ENCODE results near the gene CATSPER3. TPM values are rescaled to one million over a fixed set of nuclear protein-coding genes. Genes with fewer than 3 reads are reported as not detected.

CATSPER3 gene
- total and polyA plus RNA-seq, 2 of the 8 experiments (the other 6 are each of a cell fraction or from before 2014, with no cell fraction given), result 0.62 TPM; not detected in 1

GRCh38 chr5:135048930-135049329, 81.2 kb downstream of the CATSPER3 start:
- Histone ChIP-seq H2AK5ac (ENCODE audit: low read depth, low read length) (no peak overlapping the region), H2BK12ac (ENCODE audit: low read depth, low read length) (no peak overlapping the region), H3K4me1 (replicated peaks in 1 of 4; ENCODE audit: control insufficient read depth in 3 of 4, insufficient read depth in 4 of 4, low read length in 3 of 4) (peaks cover 0 to 3% (median 2%) of the 10 kb centered on the region in 4 experiments; a peak in 3 of 7 replicates), H4K91ac (replicated peaks; ENCODE audit: insufficient read length, low read length) (no peak overlapping the region), H4K20me1 (replicated peaks in 1 of 2; ENCODE audit: control insufficient read depth in 1 of 2, insufficient read depth in 2 of 2, low read length in 2 of 2) (peaks cover 0 to 5% of the 10 kb centered on the region in 2 experiments), H2BK120ac (replicated peaks; ENCODE audit: low read depth, low read length) (no peak overlapping the region), H3K27ac (ENCODE audit: low read depth, low read length) (no peak overlapping the region), H3K14ac (ENCODE audit: insufficient read length) (no peak overlapping the region), H3K23me2 (ENCODE audit: low read depth, low read length) (peaks cover 7% of the 10 kb centered on the region; the same call in 1 of the 2 replicates), H3K4me2 (ENCODE audit: insufficient read depth in 1 of 2, low read depth in 2 of 2, low read length in 2 of 2) (no peak overlapping the region), H3K23ac (ENCODE audit: insufficient read length) (no peak overlapping the region), H2AFZ (ENCODE audit: low read length) (no peak overlapping the region), H3K4me3 (ENCODE audit: extremely low read depth in 1 of 4, insufficient read depth in 2 of 4, low read depth in 3 of 4, low read length in 4 of 4) (no peak overlapping the region), H4K8ac (ENCODE audit: extremely low read depth, insufficient read depth, low read length) (no peak overlapping the region), H2BK15ac (ENCODE audit: low read length) (no peak overlapping the region), H2BK20ac (ENCODE audit: low read length) (no peak overlapping the region), H3K56ac (replicated peaks; ENCODE audit: insufficient read length, low read depth, low read length) (no peak overlapping the region), H2BK5ac (ENCODE audit: low read depth, low read length) (no peak overlapping the region), H3K27me3 (replicated peaks in 1 of 4; ENCODE audit: control insufficient read depth in 3 of 4, extremely low read depth in 1 of 4, insufficient read depth in 3 of 4, low read length in 3 of 4) (peaks cover 41 to 90% (median 81%) of the 10 kb centered on the region in 4 experiments), H3K9me3 (ENCODE audit: insufficient read depth in 2 of 2, low read depth in 1 of 2, low read length in 1 of 2) (no peaks in the 10 kb centered on the region), H3K79me2 (ENCODE audit: control insufficient read depth in 1 of 2, insufficient read depth in 2 of 2, low read length in 2 of 2) (no peaks in the 10 kb centered on the region), H4K5ac (ENCODE audit: insufficient read length, low read depth, low read length) (no peak overlapping the region), H3K36me3 (ENCODE audit: control insufficient read depth in 2 of 4, insufficient read depth in 4 of 4, low read length in 3 of 4) (no peaks in the 10 kb centered on the region), H3K79me1 (ENCODE audit: low read depth, low read length) (no peaks in the 10 kb centered on the region), H3K18ac (ENCODE audit: extremely low read depth, low read length) (no peak overlapping the region), H3K9ac (replicated peaks in 1 of 4; ENCODE audit: extremely low read depth in 1 of 4, low read depth in 3 of 4, low read length in 3 of 4) (no peak overlapping the region), H3K4ac (replicated peaks; ENCODE audit: insufficient read length, low read depth, low read length) (no peak overlapping the region)
- DNase-seq (ENCODE audit: low read depth in 1 of 2, low spot score in 2 of 2) (no peak), FAIRE-seq (no peak)
- POLR2A ChIA-PET (ENCODE audit: partially characterized antibody), result interaction anchor here (1.3 kb wide), 1 partner anchor 10 kb away, joined by 3 read pairs; no protein-coding TSS in a partner anchor
- CTCF ChIA-PET (ENCODE audit: partially characterized antibody), result interaction anchor here (0.7 to 1.4 kb wide), 3 partner anchors 14 to 132 kb away, joined by 3 to 5 read pairs (median 4); no protein-coding TSS in a partner anchor
- TF ChIP-seq TEAD4 (IDR thresholded peaks at IDR 0.05; ENCODE audit: low read depth, low read length) (no peak), BRCA1 (IDR thresholded peaks at IDR 0.05; ENCODE audit: low read depth, low read length) (no peak), TCF12 (IDR thresholded peaks at IDR 0.05; ENCODE audit: low read depth, low read length) (no peak), SP1 (IDR thresholded peaks at IDR 0.05; ENCODE audit: low read depth, low read length) (no peak)
- WGBS, 2 experiments (ENCODE audit: extremely low coverage in 1 of 2, insufficient coverage in 1 of 2, insufficient read length in 1 of 2, insufficient replicate concordance in 2 of 2, low coverage in 1 of 2, low lambda C conversion rate in 2 of 2, missing lambda C conversion rate in 1 of 2), result 40% methylated on average over 1 of the region's 1 CpG; no CpG with 5 or more reads in 1 of the 2 experiments
